ENCODE data around the gene MYOZ3. TPM values are rescaled to one million over a fixed set of nuclear protein-coding genes. Genes with fewer than 3 reads are reported as not detected.

The MYOZ3 gene
- polyA plus RNA-seq, 1 of the 3 experiments (the other 2 are of a cell fraction): 0.26 TPM

DNA sequence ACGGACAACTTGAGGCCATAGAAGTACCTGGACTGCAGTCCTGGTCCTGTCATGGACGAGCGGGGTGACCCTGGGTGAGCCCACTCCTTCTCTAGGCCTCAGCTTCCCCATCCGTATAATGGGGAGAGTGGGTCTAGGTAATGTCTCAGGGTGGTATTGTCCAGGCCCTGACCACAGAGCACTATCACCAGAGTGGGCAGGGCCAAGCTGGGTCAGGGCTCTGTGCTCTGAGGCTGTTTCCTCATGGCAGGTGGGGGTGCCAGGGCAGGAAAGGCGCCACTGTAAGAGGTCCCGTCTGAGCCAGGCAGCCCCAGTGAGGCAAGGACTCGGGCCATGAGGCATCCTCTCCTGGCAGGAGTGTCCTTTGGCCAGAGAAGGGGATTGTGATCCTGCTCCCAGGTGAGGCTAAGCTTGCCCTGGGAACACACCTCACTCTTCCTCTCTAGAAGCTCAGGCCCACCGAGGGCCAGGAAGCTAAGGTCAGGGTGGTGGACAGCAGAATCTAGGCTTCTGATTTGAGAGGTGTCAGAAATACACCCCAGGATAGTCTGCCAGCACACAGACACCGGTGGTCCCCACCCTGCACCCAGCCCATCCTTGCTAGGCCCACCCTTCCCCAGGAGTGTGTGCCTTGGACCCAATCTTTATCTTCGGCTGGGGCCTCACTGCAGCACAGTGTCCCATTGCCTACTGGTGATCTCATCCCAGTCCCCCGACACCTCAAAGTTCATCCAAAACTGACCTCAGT lies 1.5 kb upstream of the MYOZ3 start:
- no peaks in the 10 kb centered on the region for H3K27me3 ChIP-seq (ENCODE audit: insufficient read depth)
- H3K9ac ChIP-seq: no peak overlapping the region
- H3K9me3 ChIP-seq: no peaks in the 10 kb centered on the region
- no peaks in the 10 kb centered on the region for H3K36me3 ChIP-seq (replicated peaks in 1 of 2; ENCODE audit: control insufficient read depth in 1 of 2, insufficient read depth in 2 of 2, low read length in 1 of 2)
- TF ChIP-seq EP300 (IDR thresholded peaks at IDR 0.05; ENCODE audit: borderline replicate concordance in 1 of 2, low read depth in 1 of 2, low read length in 1 of 2): no peak
- no peak for TF ChIP-seq MEF2A (IDR thresholded peaks at IDR 0.05; ENCODE audit: borderline replicate concordance, low read depth)
- TF ChIP-seq SIN3A (IDR thresholded peaks at IDR 0.05; ENCODE audit: borderline replicate concordance, low read depth, low read length): no peak
- TF ChIP-seq NFIC (IDR thresholded peaks at IDR 0.05; ENCODE audit: borderline replicate concordance): no peak
- no peak for TF ChIP-seq CHD2 (IDR thresholded peaks at IDR 0.05; ENCODE audit: low read length, partially characterized antibody)
- no peak for TF ChIP-seq TEAD4 (IDR thresholded peaks at IDR 0.05; ENCODE audit: borderline replicate concordance, insufficient read depth)
- no peak for TF ChIP-seq ELF1 (IDR thresholded peaks at IDR 0.05)
- TF ChIP-seq NRF1 (IDR thresholded peaks at IDR 0.05; ENCODE audit: low read depth, low read length): no peak
- TF ChIP-seq SMC3 (IDR thresholded peaks at IDR 0.05; ENCODE audit: low read depth, low read length): no peak
- TF ChIP-seq MAX (IDR thresholded peaks at IDR 0.05; ENCODE audit: low read depth): no peak
- no peak for TF ChIP-seq YY1 (IDR thresholded peaks at IDR 0.05; ENCODE audit: low read depth)
- TF ChIP-seq RAD21 (IDR thresholded peaks at IDR 0.05; ENCODE audit: low read length): no peak
- TF ChIP-seq EZH2phosphoT487 (IDR thresholded peaks at IDR 0.05; ENCODE audit: borderline replicate concordance, low read depth): no peak
- TF ChIP-seq, protein P1, sequence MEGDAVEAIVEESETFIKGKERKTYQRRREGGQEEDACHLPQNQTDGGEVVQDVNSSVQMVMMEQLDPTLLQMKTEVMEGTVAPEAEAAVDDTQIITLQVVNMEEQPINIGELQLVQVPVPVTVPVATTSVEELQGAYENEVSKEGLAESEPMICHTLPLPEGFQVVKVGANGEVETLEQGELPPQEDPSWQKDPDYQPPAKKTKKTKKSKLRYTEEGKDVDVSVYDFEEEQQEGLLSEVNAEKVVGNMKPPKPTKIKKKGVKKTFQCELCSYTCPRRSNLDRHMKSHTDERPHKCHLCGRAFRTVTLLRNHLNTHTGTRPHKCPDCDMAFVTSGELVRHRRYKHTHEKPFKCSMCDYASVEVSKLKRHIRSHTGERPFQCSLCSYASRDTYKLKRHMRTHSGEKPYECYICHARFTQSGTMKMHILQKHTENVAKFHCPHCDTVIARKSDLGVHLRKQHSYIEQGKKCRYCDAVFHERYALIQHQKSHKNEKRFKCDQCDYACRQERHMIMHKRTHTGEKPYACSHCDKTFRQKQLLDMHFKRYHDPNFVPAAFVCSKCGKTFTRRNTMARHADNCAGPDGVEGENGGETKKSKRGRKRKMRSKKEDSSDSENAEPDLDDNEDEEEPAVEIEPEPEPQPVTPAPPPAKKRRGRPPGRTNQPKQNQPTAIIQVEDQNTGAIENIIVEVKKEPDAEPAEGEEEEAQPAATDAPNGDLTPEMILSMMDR (IDR thresholded peaks at IDR 0.05): no peak
- no peak for TF ChIP-seq ZBTB33 (IDR thresholded peaks at IDR 0.05; ENCODE audit: borderline replicate concordance, low read depth)
- no peak overlapping the region for H3K4me3 ChIP-seq (ENCODE audit: low read depth in 2 of 2, low read length in 1 of 2)
- H3K79me2 ChIP-seq (ENCODE audit: insufficient read depth): no peaks in the 10 kb centered on the region
- no peak overlapping the region for H2AFZ ChIP-seq (ENCODE audit: low read depth)
- no peaks in the 10 kb centered on the region for H3K9me2 ChIP-seq
- H4K20me1 ChIP-seq (ENCODE audit: insufficient read depth): no peaks in the 10 kb centered on the region
- 92% methylated on average over 7 of the region's 11 CpGs for WGBS (ENCODE audit: low lambda C conversion rate)
- DNase-seq: peak; percentile 9
- CTCF ChIA-PET: interaction anchor here (0.6 to 12.2 kb wide), 3 partner anchors 69 to 98 kb away, joined by 3 to 160 read pairs (median 3); no protein-coding TSS in a partner anchor
- H3K27ac ChIP-seq (ENCODE audit: low read depth in 2 of 2, low read length in 1 of 2): no peak overlapping the region
- no peak overlapping the region for H3K4me2 ChIP-seq
- peaks cover 0 to 33% of the 10 kb centered on the region in 2 experiments; a peak in 1 of 4 replicates for H3K4me1 ChIP-seq (ENCODE audit: control insufficient read depth in 1 of 2, insufficient read depth in 2 of 2, low read depth in 1 of 2, low read length in 1 of 2)
- H3F3A ChIP-seq (replicated peaks; ENCODE audit: insufficient read depth): no peaks in the 10 kb centered on the region
- POLR2A ChIA-PET: no interaction called here
